Psoas muscle (tissue), 8 donors: ENCODE data around the gene CARF. TPM values are rescaled to one million over a fixed set of nuclear protein-coding genes. Genes with fewer than 3 reads are reported as not detected.

Source experiments
- ATAC-seq, 4 donors: fragments of 200-7000 bp; cut with Tn5 transposase; one replicate each; pipeline ENCODE4 v1.9.1; 2020; ENCODE audit warnings: moderate library complexity in 3 of 4, mild to moderate bottlenecking in 2 of 4
- DNase-seq, 2 donors: peaks; one replicate each; pipeline ENCODE4 v3.0.0-alpha.2; 2020
- H3K27ac ChIP-seq: fragments of 200-600 bp; one replicate; pipeline ENCODE4 v1.8.0; 2022
- H3K27me3 ChIP-seq, 3 donors: fragments of 200-600 bp in 1 of 3; one replicate each; pipeline versions ENCODE4 v1.6.1 to v1.8.0; 2013 to 2022; ENCODE audit warnings: low read length in 2 of 3, mild to moderate bottlenecking in 2 of 3, moderate library complexity in 1 of 3; ENCODE audit not compliant: insufficient read depth in 3 of 3
- H3K36me3 ChIP-seq, 2 donors: fragments of 200-600 bp in 1 of 2; one replicate each; pipeline versions ENCODE4 v1.6.1 to v1.8.0; 2013 to 2022; ENCODE audit warnings: low read depth in 1 of 2, mild to moderate bottlenecking in 1 of 2, moderate library complexity in 1 of 2; ENCODE audit not compliant: insufficient read depth in 1 of 2
- H3K4me1 ChIP-seq: fragments of 200-600 bp; one replicate; pipeline ENCODE4 v1.8.0; 2022
- H3K4me3 ChIP-seq: fragments of 200-600 bp; one replicate; pipeline ENCODE4 v1.8.0; 2022; ENCODE audit warnings: mild to moderate bottlenecking
- H3K9me3 ChIP-seq: fragments of 200-600 bp; one replicate; pipeline ENCODE4 v1.8.0; 2022
- WGBS, 3 donors: extraction: QIAGEN DNeasy Blood & Tissue Kit; methylation state at CpG; one replicate each; pipeline versions ENCODE4 v1.1.6 to v1.1.7; 2013; 5-methylcytosine and 5-hydroxymethylcytosine counted together
- intact Hi-C, 2 donors: fragments of 100-400 bp; cut with DNase I; formaldehyde crosslinking; loops; one replicate each; pipeline versions ENCODE4 v1.11.0 to v1.14.2; 2022
- polyA plus RNA-seq, 3 donors: library from polyadenylated mRNA; stranded (reverse); fragments of 200-250 nt; gene quantifications; one replicate each; pipeline ENCODE4 v1.2.3, GENCODE V29; 2013
- total RNA-seq, 4 donors: library from RNA; stranded (reverse); fragmentation: NEBNext Ultra II Directional in 2 of 4; extraction: Animal tissue kit (Norgen Biotek cat#: 25700) in 2 of 4; gene quantifications; one replicate each; pipeline versions ENCODE4 v1.2.1 to v1.2.4, GENCODE V29; 2021 to 2023
- TF ChIP-seq, protein P1 (sequence below): fragments of 200-600 bp; IDR thresholded peaks from one replicate; pipeline ENCODE4 v1.8.0; 2022; ENCODE audit warnings: antibody characterized with exemption
- donor health status: healthy with polysubstance abuse.
- donor health status: DM: no; HTN: no; CAD: no; lungs with moderate emphysema.
- donor health status: Bipolar disorder and iron deficiency.
- donor health status: healthy.
- donor health status: DM: yes; HTN: yes; CAD: no.
- donor health status: DM: no; HTN: no; CAD: no.
- donor health status: DM: no; HTN: no; CAD: no.
- donor health status: DM: yes; HTN: yes; CAD: no.

The CARF gene
- total and polyA plus RNA-seq, 7 donors, result 0.76 to 7.7 (median 4.5) TPM

DNA sequence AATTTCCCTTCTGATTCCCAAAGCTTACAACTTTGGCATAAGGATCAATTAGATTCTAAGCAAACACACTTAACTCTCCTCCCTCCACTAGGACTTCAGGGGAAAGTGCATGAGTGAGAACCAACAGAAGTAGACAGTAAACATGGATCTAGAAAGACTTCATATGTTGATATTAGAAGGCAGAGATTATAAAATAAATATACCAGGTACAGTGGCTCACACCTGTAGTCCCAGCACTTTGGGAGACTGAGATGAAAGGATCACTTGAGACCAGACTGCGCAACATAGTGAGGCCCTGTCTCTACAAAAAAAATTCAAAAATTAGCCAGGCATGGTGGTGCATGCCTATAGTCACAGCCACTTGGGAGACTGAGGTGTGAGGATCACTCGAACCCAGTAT, 118.5 kb downstream of the CARF start:
- intact Hi-C loops, result no loop called here
- Histone ChIP-seq H3K27me3 (no peaks in the 10 kb centered on the region), H3K27ac (no peak overlapping the region), H3K4me1 (no peaks in the 10 kb centered on the region), H3K4me3 (no peak overlapping the region), H3K9me3 (no peaks in the 10 kb centered on the region), H3K36me3 (no peaks in the 10 kb centered on the region)
- 94 to 98% (median 98%) methylated on average over 2 of the region's 2 CpGs for WGBS, 3 donors
- no peak for ATAC-seq
- TF ChIP-seq, protein P1, sequence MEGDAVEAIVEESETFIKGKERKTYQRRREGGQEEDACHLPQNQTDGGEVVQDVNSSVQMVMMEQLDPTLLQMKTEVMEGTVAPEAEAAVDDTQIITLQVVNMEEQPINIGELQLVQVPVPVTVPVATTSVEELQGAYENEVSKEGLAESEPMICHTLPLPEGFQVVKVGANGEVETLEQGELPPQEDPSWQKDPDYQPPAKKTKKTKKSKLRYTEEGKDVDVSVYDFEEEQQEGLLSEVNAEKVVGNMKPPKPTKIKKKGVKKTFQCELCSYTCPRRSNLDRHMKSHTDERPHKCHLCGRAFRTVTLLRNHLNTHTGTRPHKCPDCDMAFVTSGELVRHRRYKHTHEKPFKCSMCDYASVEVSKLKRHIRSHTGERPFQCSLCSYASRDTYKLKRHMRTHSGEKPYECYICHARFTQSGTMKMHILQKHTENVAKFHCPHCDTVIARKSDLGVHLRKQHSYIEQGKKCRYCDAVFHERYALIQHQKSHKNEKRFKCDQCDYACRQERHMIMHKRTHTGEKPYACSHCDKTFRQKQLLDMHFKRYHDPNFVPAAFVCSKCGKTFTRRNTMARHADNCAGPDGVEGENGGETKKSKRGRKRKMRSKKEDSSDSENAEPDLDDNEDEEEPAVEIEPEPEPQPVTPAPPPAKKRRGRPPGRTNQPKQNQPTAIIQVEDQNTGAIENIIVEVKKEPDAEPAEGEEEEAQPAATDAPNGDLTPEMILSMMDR, result no peak
- DNase-seq, result no peak

DNA sequence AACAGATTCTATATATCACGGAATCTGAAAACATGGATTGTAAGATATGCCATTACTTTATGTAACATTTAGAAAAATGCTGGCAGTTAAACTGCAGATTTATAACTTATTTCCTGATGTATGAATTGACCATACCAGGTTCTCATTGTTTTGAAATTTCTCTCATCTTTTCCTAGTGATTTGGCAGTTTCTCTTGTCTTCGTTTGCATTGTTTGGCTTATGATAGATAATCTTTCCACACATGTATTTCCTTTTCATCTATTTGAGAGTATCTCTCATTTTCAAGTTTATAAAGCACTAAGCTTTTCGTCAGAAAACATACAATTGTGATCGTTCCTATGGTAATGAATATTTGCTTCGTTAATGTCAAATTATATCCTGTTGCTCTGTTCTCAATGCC, 118.9 kb downstream of the CARF start:
- no peaks in the 10 kb centered on the region for H3K27me3 ChIP-seq
- no peak overlapping the region for H3K4me3 ChIP-seq
- H3K36me3 ChIP-seq, result no peaks in the 10 kb centered on the region
- TF ChIP-seq, protein P1, result no peak
- no peak for ATAC-seq
- H3K9me3 ChIP-seq, result no peaks in the 10 kb centered on the region
- no peak overlapping the region for H3K27ac ChIP-seq
- intact Hi-C loops, result no loop called here
- WGBS, 3 donors, result 89 to 91% (median 90%) methylated on average over 5 of the region's 5 CpGs
- no peak for DNase-seq
- no peaks in the 10 kb centered on the region for H3K4me1 ChIP-seq

DNA sequence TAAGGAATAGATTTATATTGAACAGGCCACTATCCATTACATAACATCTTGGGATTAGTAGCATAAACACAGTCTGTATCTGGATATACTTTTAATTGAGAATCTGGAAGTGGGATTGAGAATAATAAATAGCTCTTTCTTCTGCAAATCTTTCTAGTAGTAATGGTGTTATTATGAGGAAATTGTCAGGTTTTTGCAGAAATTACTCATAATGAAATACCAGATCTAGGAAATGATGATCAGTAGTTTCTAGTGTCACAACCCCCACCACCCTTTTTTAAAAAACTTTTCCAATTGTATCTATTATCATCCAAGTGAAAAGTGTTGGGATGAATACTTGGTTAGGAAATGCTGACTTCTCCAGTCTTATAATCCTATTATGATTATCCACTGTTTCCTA, 121.3 kb downstream of the CARF start:
- TF ChIP-seq, protein P1, result no peak
- H3K9me3 ChIP-seq, result no peaks in the 10 kb centered on the region
- ATAC-seq, result no peak
- no peak overlapping the region for H3K27ac ChIP-seq
- DNase-seq, result no peak
- intact Hi-C loops, result no loop called here
- no peaks in the 10 kb centered on the region for H3K27me3 ChIP-seq
- no peaks in the 10 kb centered on the region for H3K4me1 ChIP-seq
- H3K36me3 ChIP-seq, result no peaks in the 10 kb centered on the region
- H3K4me3 ChIP-seq, result no peak overlapping the region

DNA sequence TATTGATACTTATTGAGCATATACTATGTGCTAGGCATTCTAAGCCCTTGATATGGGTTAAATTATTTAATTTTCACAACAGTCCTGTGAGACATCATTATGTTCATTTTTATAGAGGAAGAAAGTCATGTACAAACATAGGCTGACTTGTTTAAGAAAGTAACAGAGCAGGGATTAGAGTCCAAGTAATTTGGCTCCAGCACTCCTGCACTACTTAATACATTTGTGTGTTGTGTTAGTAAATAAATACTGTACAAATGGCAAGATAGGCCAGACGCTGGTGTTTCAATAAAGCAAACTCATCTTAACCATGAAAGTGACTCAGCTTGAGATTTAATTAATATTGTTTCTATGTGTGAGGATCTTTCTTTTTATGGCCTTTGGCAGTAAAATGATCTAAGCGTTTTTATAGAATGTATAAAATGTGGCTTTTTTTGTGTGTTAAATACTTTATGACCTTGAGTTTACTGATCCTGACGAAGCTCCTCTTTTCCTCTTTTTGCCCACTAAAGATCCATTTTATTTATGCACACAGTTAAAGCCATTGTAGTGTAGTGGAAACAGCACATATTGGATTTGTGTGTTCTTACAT, 123.9 kb downstream of the CARF start:
- Histone ChIP-seq H3K27ac (no peak overlapping the region), H3K4me3 (no peak overlapping the region), H3K36me3 (no peaks in the 10 kb centered on the region), H3K27me3 (no peaks in the 10 kb centered on the region), H3K4me1 (no peaks in the 10 kb centered on the region), H3K9me3 (no peaks in the 10 kb centered on the region)
- intact Hi-C loops, result no loop called here
- TF ChIP-seq, protein P1, result no peak
- DNase-seq, result no peak
- ATAC-seq, result no peak
- WGBS, 3 donors, result 81 to 84% (median 81%) methylated on average over 3 of the region's 3 CpGs

Other genes with a start within 250 kb of the CARF start
- gene ICA1L, start 40.5 kb upstream of the CARF start, total RNA-seq, result 1 to 10 TPM; 5.0 to 5.5 (median 5.5) TPM
- 1 to 10 TPM in 1 of 3 donors, under 1 TPM in 2; 0.65 to 2.2 (median 0.97) TPM for gene ICA1L, start 40.5 kb upstream of the CARF start, polyA plus RNA-seq
- 10 to 100 TPM; 39.3 to 69.8 (median 51.3) TPM for gene WDR12, start 602 bp upstream of the CARF start, total RNA-seq
- gene WDR12, start 602 bp upstream of the CARF start, polyA plus RNA-seq, result 10 to 100 TPM; 21.9 to 28.7 (median 23.1) TPM
- gene NBEAL1, start 102.6 kb downstream of the CARF start, total RNA-seq, result 10 to 100 TPM in 2 of 4 donors, 1 to 10 TPM in 2; 8.7 to 14.7 (median 9.7) TPM
- gene NBEAL1, start 102.6 kb downstream of the CARF start, polyA plus RNA-seq, result 1 to 10 TPM; 2.3 to 3.4 (median 3.0) TPM